ENCODE measurements around the gene GAMT.

GAMT gene

GRCh38 chr19:1396768-1397679 is 4.3 kb downstream of the GAMT start:
- Histone ChIP-seq H3K4me3 (ENCODE audit: low read length in 2 of 2) (no peak overlapping the region), H3K27me3 (ENCODE audit: control insufficient read depth in 1 of 2, insufficient read depth in 2 of 2, low read length in 2 of 2) (no peaks in the 10 kb centered on the region), H3K27ac (ENCODE audit: low read length) (no peak overlapping the region), H3K4me1 (ENCODE audit: control insufficient read depth, insufficient read depth, low read length) (peaks cover 26% of the 10 kb centered on the region), H3K9me3 (ENCODE audit: control insufficient read depth in 2 of 2, low read length in 2 of 2) (no peaks in the 10 kb centered on the region), H3K9ac (ENCODE audit: low read length in 2 of 2) (no peak overlapping the region), H3K36me3 (ENCODE audit: control insufficient read depth in 2 of 2, insufficient read depth in 2 of 2, low read length in 2 of 2) (peaks cover 9 to 14% of the 10 kb centered on the region in 2 donors)

- H3K9ac ChIP-seq (ENCODE audit: low read length in 2 of 2) = no peak overlapping the region
- no peaks in the 10 kb centered on the region for H3K9me3 ChIP-seq (ENCODE audit: control insufficient read depth in 2 of 2, low read length in 2 of 2)
- H3K27ac ChIP-seq (ENCODE audit: low read length) = no peak overlapping the region
- H3K4me1 ChIP-seq (ENCODE audit: control insufficient read depth, insufficient read depth, low read length) = peaks cover 23% of the 10 kb centered on the region
- H3K36me3 ChIP-seq (ENCODE audit: control insufficient read depth in 2 of 2, insufficient read depth in 2 of 2, low read length in 2 of 2) = peaks cover 9 to 15% of the 10 kb centered on the region in 2 donors
- H3K4me3 ChIP-seq (ENCODE audit: low read length in 2 of 2) = no peak overlapping the region
- no peaks in the 10 kb centered on the region for H3K27me3 ChIP-seq (ENCODE audit: control insufficient read depth in 1 of 2, insufficient read depth in 2 of 2, low read length in 2 of 2)
Measured at GRCh38 chr19:1396019-1396767, 5.1 kb downstream of the GAMT start.

- H3K27me3 ChIP-seq (ENCODE audit: control insufficient read depth in 1 of 2, insufficient read depth in 2 of 2, low read length in 2 of 2) = no peaks in the 10 kb centered on the region
- H3K9me3 ChIP-seq (ENCODE audit: control insufficient read depth in 2 of 2, low read length in 2 of 2) = no peaks in the 10 kb centered on the region
- H3K4me3 ChIP-seq (ENCODE audit: low read length in 2 of 2) = no peak overlapping the region
- H3K27ac ChIP-seq (ENCODE audit: low read length) = no peak overlapping the region
- no peak overlapping the region for H3K9ac ChIP-seq (ENCODE audit: low read length in 2 of 2)
- peaks cover 9 to 20% of the 10 kb centered on the region in 2 donors for H3K36me3 ChIP-seq (ENCODE audit: control insufficient read depth in 2 of 2, insufficient read depth in 2 of 2, low read length in 2 of 2)
- peaks cover 15% of the 10 kb centered on the region for H3K4me1 ChIP-seq (ENCODE audit: control insufficient read depth, insufficient read depth, low read length)
Measured at GRCh38 chr19:1395194-1396018, 5.9 kb downstream of the GAMT start.

DNA sequence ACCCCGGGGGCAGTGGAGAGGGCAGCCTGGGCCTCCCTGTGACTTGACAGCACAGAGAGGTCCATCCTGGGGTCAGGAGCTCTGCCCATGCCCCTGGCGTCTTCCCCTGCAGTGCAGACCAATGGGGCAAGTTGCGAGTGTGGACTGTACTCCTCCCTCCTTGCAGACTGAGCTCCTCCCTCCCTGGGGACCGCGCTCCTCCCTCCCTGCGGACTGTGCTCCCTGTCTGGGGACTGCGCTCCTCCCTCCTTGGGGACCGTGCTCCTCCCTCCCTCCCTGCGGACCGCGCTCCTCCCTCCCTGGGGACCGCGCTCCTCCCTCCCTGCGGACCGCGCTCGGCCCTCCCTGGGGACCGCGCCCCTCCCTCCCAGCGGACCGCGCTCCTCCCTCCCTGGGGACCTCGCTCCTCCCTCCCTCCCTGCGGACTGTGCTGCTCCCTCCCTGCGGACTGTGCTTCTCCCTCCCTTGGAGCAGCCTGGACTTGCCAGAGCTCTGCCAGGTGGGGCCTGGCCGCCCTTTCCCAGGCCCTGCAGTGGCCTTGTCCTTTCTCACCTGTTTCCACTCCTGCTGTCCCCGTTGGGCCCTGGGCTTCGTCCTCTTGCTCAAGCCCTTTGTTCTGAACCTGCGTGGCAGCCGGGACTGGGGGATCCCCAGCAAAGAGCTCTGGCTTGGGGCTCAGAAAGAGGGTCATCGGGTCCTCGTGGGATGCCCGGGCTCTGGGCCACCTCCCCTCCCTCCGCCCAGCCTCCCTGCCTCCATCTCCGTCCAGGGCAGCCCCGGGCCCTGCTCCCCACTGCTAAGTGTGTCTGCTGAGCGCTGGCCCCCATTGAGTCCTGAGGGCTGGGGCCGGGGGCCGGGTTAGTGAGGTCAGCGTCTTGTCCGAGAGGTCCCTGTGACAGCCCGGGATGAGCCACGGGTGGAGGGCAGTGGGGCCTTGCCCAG is 6.8 kb downstream of the GAMT start:
- H3K36me3 ChIP-seq (ENCODE audit: control insufficient read depth in 2 of 2, insufficient read depth in 2 of 2, low read length in 2 of 2) = peaks cover 10 to 24% of the 10 kb centered on the region in 2 donors
- H3K9me3 ChIP-seq (ENCODE audit: control insufficient read depth in 2 of 2, low read length in 2 of 2) = no peaks in the 10 kb centered on the region

DNA sequence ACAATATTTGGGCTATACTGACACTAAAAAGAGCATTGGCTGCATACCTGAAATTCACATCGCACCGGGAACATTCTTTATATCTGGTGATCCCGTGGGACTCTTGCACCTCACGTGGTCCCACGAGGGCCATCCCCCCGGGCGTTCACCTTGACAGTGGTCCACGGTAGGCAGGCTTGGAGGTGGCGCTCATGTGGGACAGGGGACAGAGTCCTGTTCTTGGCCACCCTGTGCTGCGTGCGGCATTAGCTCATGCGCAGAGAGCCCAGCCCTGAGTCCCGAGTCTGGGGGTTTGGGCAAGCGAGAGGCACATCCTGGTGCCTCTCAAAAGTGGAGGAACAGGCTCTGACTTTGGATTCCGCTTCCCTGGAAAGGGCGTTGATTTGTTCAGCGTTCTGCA is 7.5 kb downstream of the GAMT start:
- Histone ChIP-seq H3K9me3 (ENCODE audit: control insufficient read depth in 2 of 2, low read length in 2 of 2) (no peaks in the 10 kb centered on the region), H3K4me3 (ENCODE audit: low read length in 2 of 2) (no peak overlapping the region), H3K9ac (ENCODE audit: low read length in 2 of 2) (no peak overlapping the region), H3K36me3 (ENCODE audit: control insufficient read depth in 2 of 2, insufficient read depth in 2 of 2, low read length in 2 of 2) (peaks cover 17 to 31% of the 10 kb centered on the region in 2 donors), H3K4me1 (ENCODE audit: control insufficient read depth, insufficient read depth, low read length) (peaks cover 11% of the 10 kb centered on the region), H3K27ac (ENCODE audit: low read length) (no peak overlapping the region), H3K27me3 (ENCODE audit: control insufficient read depth in 1 of 2, insufficient read depth in 2 of 2, low read length in 2 of 2) (no peaks in the 10 kb centered on the region)

More for the DNA sequence above, 6.8 kb downstream of the GAMT start:
- Histone ChIP-seq H3K27ac (ENCODE audit: low read length) (no peak overlapping the region), H3K9ac (ENCODE audit: low read length in 2 of 2) (no peak overlapping the region), H3K4me1 (ENCODE audit: control insufficient read depth, insufficient read depth, low read length) (peaks cover 11% of the 10 kb centered on the region), H3K27me3 (ENCODE audit: control insufficient read depth in 1 of 2, insufficient read depth in 2 of 2, low read length in 2 of 2) (no peaks in the 10 kb centered on the region), H3K4me3 (ENCODE audit: low read length in 2 of 2) (no peak overlapping the region)

DNA sequence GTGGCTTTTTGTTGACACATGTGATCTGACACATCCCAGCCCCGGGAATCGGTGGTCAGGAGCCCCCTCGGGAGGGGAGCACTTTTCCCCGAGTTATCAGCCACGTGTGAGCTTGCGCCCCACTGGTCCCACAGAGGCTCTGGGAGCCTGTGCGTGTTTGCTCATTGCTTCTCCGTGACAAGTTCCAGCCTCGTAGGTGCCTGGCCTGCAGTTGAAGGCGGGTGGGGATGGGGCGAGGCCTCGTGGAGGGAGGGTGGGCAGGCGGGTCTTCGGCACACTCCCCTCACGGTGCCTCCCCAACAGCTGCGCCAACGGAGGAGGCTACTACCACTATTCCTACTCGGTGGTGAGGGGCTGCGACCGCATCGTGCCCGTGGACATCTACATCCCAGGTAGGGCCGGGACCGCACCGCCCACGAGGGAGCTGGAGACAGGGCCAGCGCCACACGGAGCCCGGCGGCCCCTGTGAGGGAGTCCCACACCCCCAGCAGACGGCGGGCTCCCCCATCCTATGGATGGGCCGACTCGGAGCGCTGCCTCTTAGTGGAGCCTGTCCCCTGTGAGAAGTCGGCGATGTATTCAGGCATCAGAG is 8.3 kb downstream of the GAMT start:
- Histone ChIP-seq H3K27me3 (ENCODE audit: control insufficient read depth in 1 of 2, insufficient read depth in 2 of 2, low read length in 2 of 2) (no peaks in the 10 kb centered on the region), H3K27ac (ENCODE audit: low read length) (no peak overlapping the region), H3K9me3 (ENCODE audit: control insufficient read depth in 2 of 2, low read length in 2 of 2) (no peaks in the 10 kb centered on the region), H3K4me3 (ENCODE audit: low read length in 2 of 2) (no peak overlapping the region), H3K36me3 (ENCODE audit: control insufficient read depth in 2 of 2, insufficient read depth in 2 of 2, low read length in 2 of 2) (peaks cover 20 to 34% of the 10 kb centered on the region in 2 donors), H3K9ac (ENCODE audit: low read length in 2 of 2) (no peak overlapping the region), H3K4me1 (ENCODE audit: control insufficient read depth, insufficient read depth, low read length) (peaks cover 11% of the 10 kb centered on the region)

- Histone ChIP-seq H3K4me1 (ENCODE audit: control insufficient read depth, insufficient read depth, low read length) (peaks cover 11% of the 10 kb centered on the region), H3K9me3 (ENCODE audit: control insufficient read depth in 2 of 2, low read length in 2 of 2) (no peaks in the 10 kb centered on the region), H3K36me3 (ENCODE audit: control insufficient read depth in 2 of 2, insufficient read depth in 2 of 2, low read length in 2 of 2) (peaks cover 20 to 36% of the 10 kb centered on the region in 2 donors), H3K27ac (ENCODE audit: low read length) (no peak overlapping the region), H3K4me3 (ENCODE audit: low read length in 2 of 2) (no peak overlapping the region), H3K27me3 (ENCODE audit: control insufficient read depth in 1 of 2, insufficient read depth in 2 of 2, low read length in 2 of 2) (no peaks in the 10 kb centered on the region), H3K9ac (ENCODE audit: low read length in 2 of 2) (no peak overlapping the region)
Measured at GRCh38 chr19:1392407-1392806, 8.9 kb downstream of the GAMT start.

GRCh38 chr19:1390890-1391423 is 10.4 kb downstream of the GAMT start:
- Histone ChIP-seq H3K9ac (ENCODE audit: low read length in 2 of 2) (no peak overlapping the region), H3K27ac (ENCODE audit: low read length) (no peak overlapping the region), H3K36me3 (ENCODE audit: control insufficient read depth in 2 of 2, insufficient read depth in 2 of 2, low read length in 2 of 2) (peaks cover 20 to 40% of the 10 kb centered on the region in 2 donors), H3K27me3 (ENCODE audit: control insufficient read depth in 1 of 2, insufficient read depth in 2 of 2, low read length in 2 of 2) (no peaks in the 10 kb centered on the region), H3K4me3 (ENCODE audit: low read length in 2 of 2) (no peak overlapping the region), H3K4me1 (ENCODE audit: control insufficient read depth, insufficient read depth, low read length) (peaks cover 12% of the 10 kb centered on the region), H3K9me3 (ENCODE audit: control insufficient read depth in 2 of 2, low read length in 2 of 2) (no peaks in the 10 kb centered on the region)
